ENCODE measurements around the gene NKPD1. TPM values are rescaled to one million over a fixed set of nuclear protein-coding genes. Genes with fewer than 3 reads are reported as not detected.
A peak's percentile ranks its signal among the peaks of the same experiment; 100 is the strongest.
"Not testable (repeated sequence)": the region's sequence is repeated elsewhere in the genome, so short reads cannot be mapped to it uniquely, and the experiment has no call there.

Gene NKPD1
- total RNA-seq, 1 experiment from 2014 or later = 2.4 TPM

DNA sequence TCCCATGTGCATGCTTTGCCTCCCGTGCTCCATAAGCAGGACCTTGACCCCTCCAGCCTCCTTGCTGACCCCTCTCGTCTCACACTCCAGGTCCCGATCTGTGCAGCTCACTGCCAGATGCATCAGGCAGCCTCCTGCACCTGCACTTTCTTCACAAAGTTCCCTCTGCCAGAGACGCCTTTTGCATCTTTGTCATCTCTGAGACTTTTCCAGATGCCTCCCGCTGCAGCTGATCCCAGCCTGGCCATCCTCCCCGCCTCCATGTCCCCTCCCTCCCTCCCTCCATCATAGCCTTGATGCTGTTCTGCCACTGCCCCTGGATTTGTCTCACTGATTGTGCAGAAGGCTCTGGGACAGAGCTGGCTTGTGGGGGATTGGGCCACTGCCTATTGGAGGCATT lies 38.0 kb downstream of the NKPD1 start:
- Mint-ChIP-seq H3K4me1 (ENCODE audit: low read depth, unreplicated experiment) (peaks cover 34% of the 10 kb centered on the region), H3K36me3 (ENCODE audit: insufficient read depth, unreplicated experiment) (peaks cover 26% of the 10 kb centered on the region), H3K27ac (ENCODE audit: unreplicated experiment) (peak overlapping the region; percentile 48), H3K4me3 (ENCODE audit: unreplicated experiment) (no peak overlapping the region), H3K9me3 (ENCODE audit: unreplicated experiment) (no peaks in the 10 kb centered on the region), H3K27me3 (ENCODE audit: insufficient read depth, unreplicated experiment) (no peaks in the 10 kb centered on the region)
- no peaks in the 10 kb centered on the region for H3K27me3 ChIP-seq (replicated peaks; ENCODE audit: control insufficient read depth, insufficient read depth, low read length)
- POLR2A ChIA-PET = no interaction called here
- DNase-seq = no peak
- H3K4me1 ChIP-seq = peaks cover 12% of the 10 kb centered on the region
- H3K9me3 ChIP-seq = no peaks in the 10 kb centered on the region
- no peak overlapping the region for H3K4me3 ChIP-seq (ENCODE audit: low read depth, low read length)
- intact Hi-C loops (cut with micrococcal nuclease; ENCODE audit: unreplicated experiment) = no loop called here
- no TSS peak for BruUV-seq (replicated peaks)
- CTCF ChIA-PET = interaction anchor here (0.7 kb wide), 1 partner anchor 38 kb away, joined by 3 read pairs; the partner anchor contains the start of gene NKPD1
- H3K36me3 ChIP-seq (ENCODE audit: control insufficient read depth, insufficient read depth, low read length) = no peaks in the 10 kb centered on the region
- TF ChIP-seq, protein P1, sequence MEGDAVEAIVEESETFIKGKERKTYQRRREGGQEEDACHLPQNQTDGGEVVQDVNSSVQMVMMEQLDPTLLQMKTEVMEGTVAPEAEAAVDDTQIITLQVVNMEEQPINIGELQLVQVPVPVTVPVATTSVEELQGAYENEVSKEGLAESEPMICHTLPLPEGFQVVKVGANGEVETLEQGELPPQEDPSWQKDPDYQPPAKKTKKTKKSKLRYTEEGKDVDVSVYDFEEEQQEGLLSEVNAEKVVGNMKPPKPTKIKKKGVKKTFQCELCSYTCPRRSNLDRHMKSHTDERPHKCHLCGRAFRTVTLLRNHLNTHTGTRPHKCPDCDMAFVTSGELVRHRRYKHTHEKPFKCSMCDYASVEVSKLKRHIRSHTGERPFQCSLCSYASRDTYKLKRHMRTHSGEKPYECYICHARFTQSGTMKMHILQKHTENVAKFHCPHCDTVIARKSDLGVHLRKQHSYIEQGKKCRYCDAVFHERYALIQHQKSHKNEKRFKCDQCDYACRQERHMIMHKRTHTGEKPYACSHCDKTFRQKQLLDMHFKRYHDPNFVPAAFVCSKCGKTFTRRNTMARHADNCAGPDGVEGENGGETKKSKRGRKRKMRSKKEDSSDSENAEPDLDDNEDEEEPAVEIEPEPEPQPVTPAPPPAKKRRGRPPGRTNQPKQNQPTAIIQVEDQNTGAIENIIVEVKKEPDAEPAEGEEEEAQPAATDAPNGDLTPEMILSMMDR (IDR thresholded peaks at IDR 0.05; ENCODE audit: insufficient read depth in 1 of 2, low read depth in 1 of 2, low read length in 1 of 2, severe bottlenecking in 1 of 2, unreplicated experiment in 1 of 2) = no peak

DNA sequence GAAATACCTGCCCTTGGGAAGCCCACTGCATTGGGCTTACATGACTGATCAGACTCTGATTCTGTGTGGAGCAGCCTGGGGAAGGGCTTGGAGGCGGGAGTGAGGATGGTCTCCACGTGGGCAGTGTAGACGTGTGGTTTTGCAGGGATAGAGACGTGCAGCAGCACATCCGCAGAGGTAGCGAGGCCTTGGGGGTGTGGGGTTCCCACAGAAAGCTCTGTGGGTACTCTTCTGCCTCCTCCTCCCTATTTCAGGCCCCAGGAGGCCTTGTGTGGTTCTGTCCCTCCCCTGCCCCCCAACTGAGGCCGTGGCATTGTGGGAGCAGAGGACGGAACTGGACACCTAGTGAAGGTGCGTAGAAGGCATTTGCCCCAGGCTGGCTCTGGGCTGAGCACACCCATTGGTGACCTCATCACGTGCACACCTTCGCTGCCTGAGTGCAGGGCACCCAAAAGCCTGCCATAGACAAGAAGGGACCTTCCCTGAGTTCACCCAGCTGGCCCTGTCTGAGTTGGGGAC lies 38.9 kb downstream of the NKPD1 start:
- no peaks in the 10 kb centered on the region for H3K27me3 ChIP-seq (replicated peaks; ENCODE audit: control insufficient read depth, insufficient read depth, low read length)
- POLR2A ChIA-PET = interaction anchor here (0.5 kb wide), 1 partner anchor 211 kb away, joined by 4 read pairs; no protein-coding TSS in a partner anchor
- peaks cover 12% of the 10 kb centered on the region for H3K4me1 ChIP-seq
- H3K36me3 ChIP-seq (ENCODE audit: control insufficient read depth, insufficient read depth, low read length) = no peaks in the 10 kb centered on the region
- BruUV-seq (replicated peaks) = no TSS peak
- no peak overlapping the region for H3K4me3 Mint-ChIP-seq (ENCODE audit: unreplicated experiment)
- no peaks in the 10 kb centered on the region for H3K9me3 ChIP-seq
- peaks cover 34% of the 10 kb centered on the region for H3K4me1 Mint-ChIP-seq (ENCODE audit: low read depth, unreplicated experiment)
- peaks cover 29% of the 10 kb centered on the region for H3K36me3 Mint-ChIP-seq (ENCODE audit: insufficient read depth, unreplicated experiment)
- peak overlapping the region; percentile 48 for H3K27ac Mint-ChIP-seq (ENCODE audit: unreplicated experiment)
- intact Hi-C loops (cut with micrococcal nuclease; ENCODE audit: unreplicated experiment) = no loop called here
- DNase-seq = no peak
- H3K9me3 Mint-ChIP-seq (ENCODE audit: unreplicated experiment) = no peaks in the 10 kb centered on the region
- TF ChIP-seq, protein P1 (IDR thresholded peaks at IDR 0.05; ENCODE audit: insufficient read depth in 1 of 2, low read depth in 1 of 2, low read length in 1 of 2, severe bottlenecking in 1 of 2, unreplicated experiment in 1 of 2) = no peak
- CTCF ChIA-PET = no interaction called here
- no peak overlapping the region for H3K4me3 ChIP-seq (ENCODE audit: low read depth, low read length)
- H3K27me3 Mint-ChIP-seq (ENCODE audit: insufficient read depth, unreplicated experiment) = no peaks in the 10 kb centered on the region

DNA sequence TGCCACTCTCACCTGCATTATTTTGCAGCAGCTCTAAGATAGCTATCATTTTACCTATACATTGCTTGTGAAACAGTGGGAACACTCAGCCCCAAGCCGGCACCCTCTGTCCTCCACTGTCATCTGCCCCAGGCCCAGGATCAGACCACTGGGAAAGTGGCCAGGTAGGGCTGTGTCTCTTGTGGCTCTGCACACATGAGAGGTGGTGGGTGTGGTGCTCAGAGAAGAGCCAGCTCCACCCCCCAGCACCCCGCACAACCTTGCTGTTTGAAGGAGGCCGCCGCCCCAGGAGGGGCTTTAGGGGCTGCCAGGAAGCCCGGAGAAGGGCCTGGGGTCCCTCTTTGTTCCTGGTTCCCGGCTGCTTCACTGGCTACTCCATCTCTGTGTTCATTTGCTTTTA lies 41.2 kb downstream of the NKPD1 start:
- Mint-ChIP-seq H3K9me3 (ENCODE audit: unreplicated experiment) (no peaks in the 10 kb centered on the region), H3K27me3 (ENCODE audit: insufficient read depth, unreplicated experiment) (no peaks in the 10 kb centered on the region), H3K27ac (ENCODE audit: unreplicated experiment) (no peak overlapping the region), H3K4me3 (ENCODE audit: unreplicated experiment) (no peak overlapping the region), H3K4me1 (ENCODE audit: low read depth, unreplicated experiment) (peaks cover 34% of the 10 kb centered on the region), H3K36me3 (ENCODE audit: insufficient read depth, unreplicated experiment) (peaks cover 25% of the 10 kb centered on the region)
- TF ChIP-seq, protein P1 (IDR thresholded peaks at IDR 0.05; ENCODE audit: insufficient read depth in 1 of 2, low read depth in 1 of 2, low read length in 1 of 2, severe bottlenecking in 1 of 2, unreplicated experiment in 1 of 2) = no peak
- DNase-seq = no peak
- ChIA-PET CTCF (no interaction called here), POLR2A (no interaction called here)
- no peaks in the 10 kb centered on the region for H3K27me3 ChIP-seq (replicated peaks; ENCODE audit: control insufficient read depth, insufficient read depth, low read length)
- H3K4me3 ChIP-seq (ENCODE audit: low read depth, low read length) = no peak overlapping the region
- BruUV-seq (replicated peaks) = no TSS peak
- intact Hi-C loops (cut with micrococcal nuclease; ENCODE audit: unreplicated experiment) = no loop called here
- H3K4me1 ChIP-seq = peaks cover 12% of the 10 kb centered on the region
- H3K36me3 ChIP-seq (ENCODE audit: control insufficient read depth, insufficient read depth, low read length) = no peaks in the 10 kb centered on the region
- H3K9me3 ChIP-seq = no peaks in the 10 kb centered on the region

DNA sequence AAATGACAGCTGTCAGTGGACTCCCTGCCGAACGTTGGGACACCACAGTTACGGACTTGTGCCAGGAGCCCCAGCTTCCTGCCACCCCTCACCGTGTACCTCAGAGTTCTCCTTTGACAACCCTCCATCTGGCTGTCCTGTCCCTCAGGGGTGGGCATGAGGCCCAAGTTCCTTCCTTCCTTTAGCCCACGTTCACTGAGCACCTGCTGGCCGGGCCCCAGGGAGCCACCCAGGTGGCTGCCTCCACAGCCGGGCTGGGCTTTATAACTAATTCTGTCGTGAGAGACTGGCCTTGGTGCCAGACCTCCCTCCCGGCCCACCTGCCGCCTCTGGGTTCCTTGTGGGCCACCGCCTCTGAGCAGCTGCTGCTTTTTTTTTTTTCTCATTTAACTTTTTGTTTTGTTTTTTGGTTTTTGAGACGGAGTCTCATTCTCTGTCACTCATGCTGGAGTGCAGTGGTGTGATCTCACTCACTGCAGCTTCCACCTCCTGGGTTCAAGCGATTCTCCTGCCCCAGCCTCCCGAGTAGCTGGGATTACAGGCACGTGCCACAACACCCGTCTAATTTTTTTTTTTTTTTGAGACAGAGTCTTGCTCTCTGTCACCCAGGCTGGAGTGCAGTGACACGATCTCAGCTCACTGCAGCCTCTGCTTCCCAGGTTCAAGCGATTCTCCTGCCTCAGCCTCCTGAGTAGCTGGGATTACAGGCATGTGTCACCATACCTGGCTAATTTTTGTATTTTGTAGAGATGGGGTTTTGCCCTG lies 42.0 kb downstream of the NKPD1 start:
- Mint-ChIP-seq H3K36me3 (ENCODE audit: insufficient read depth, unreplicated experiment) (peaks cover 25% of the 10 kb centered on the region), H3K4me1 (ENCODE audit: low read depth, unreplicated experiment) (peaks cover 30% of the 10 kb centered on the region)
- H3K27me3 Mint-ChIP-seq (ENCODE audit: insufficient read depth, unreplicated experiment); H3K9me3 ChIP-seq; H3K36me3 ChIP-seq (ENCODE audit: control insufficient read depth, insufficient read depth, low read length); POLR2A ChIA-PET; DNase-seq; BruUV-seq (replicated peaks); H3K4me3 Mint-ChIP-seq (ENCODE audit: unreplicated experiment); H3K4me3 ChIP-seq (ENCODE audit: low read depth, low read length); intact Hi-C loops (cut with micrococcal nuclease; ENCODE audit: unreplicated experiment); H3K27me3 ChIP-seq (replicated peaks; ENCODE audit: control insufficient read depth, insufficient read depth, low read length); H3K9me3 Mint-ChIP-seq (ENCODE audit: unreplicated experiment); H3K27ac Mint-ChIP-seq (ENCODE audit: unreplicated experiment): not testable (repeated sequence)
- CTCF ChIA-PET = interaction anchor here (1.7 kb wide), 1 partner anchor 42 kb away, joined by 3 read pairs; the partner anchor contains the start of gene NKPD1
- peaks cover 18% of the 10 kb centered on the region for H3K4me1 ChIP-seq

All from Caco-2 (cell line).